Upper lobe of right lung (tissue), 1 donor: ENCODE data around the gene MRPS12. TPM values are rescaled to one million over a fixed set of nuclear protein-coding genes. Genes with fewer than 3 reads are reported as not detected.
A peak's percentile ranks its signal among the peaks of the same experiment; 100 is the strongest.

Source experiments
- ATAC-seq: fragments of 200-7000 bp; cut with Tn5 transposase; one replicate; pipeline ENCODE4 v1.9.1; 2020; ENCODE audit warnings: mild to moderate bottlenecking, moderate library complexity
- DNase-seq: peaks from one replicate; pipeline ENCODE4 v3.0.0-alpha.2; 2020
- H3K27ac ChIP-seq: fragments of 200-600 bp; one replicate; pipeline ENCODE4 v1.8.0; 2022
- H3K27me3 ChIP-seq: fragments of 200-600 bp; one replicate; pipeline ENCODE4 v1.8.0; 2022; ENCODE audit warnings: mild to moderate bottlenecking
- H3K36me3 ChIP-seq: fragments of 200-600 bp; one replicate; pipeline ENCODE4 v1.8.0; 2022
- H3K4me1 ChIP-seq: fragments of 200-600 bp; one replicate; pipeline ENCODE4 v1.8.0; 2022
- H3K4me3 ChIP-seq: fragments of 200-600 bp; one replicate; pipeline ENCODE4 v1.8.0; 2022; ENCODE audit warnings: mild to moderate bottlenecking
- H3K9me3 ChIP-seq: fragments of 200-600 bp; one replicate; pipeline ENCODE4 v1.8.0; 2022
- intact Hi-C: fragments of 100-400 bp; cut with DNase I; formaldehyde crosslinking; loops from one replicate; pipeline ENCODE4 v1.11.0; 2022
- total RNA-seq: library from RNA; stranded (reverse); fragmentation: NEBNext Ultra II Directional; extraction: Animal tissue kit (Norgen Biotek cat#: 25700); gene quantifications from one replicate; pipeline ENCODE4 v1.2.1, GENCODE V29; 2021
- TF ChIP-seq, protein P1 (sequence below): fragments of 200-600 bp; IDR thresholded peaks from one replicate; pipeline ENCODE4 v1.8.0; 2022; ENCODE audit warnings: antibody characterized with exemption
- donor health status: DM: no; HTN: yes; CAD: no; lungs with severe emphysema.

Gene MRPS12
- total RNA-seq, 1 donor from 2014 or later = 28.8 TPM

DNA sequence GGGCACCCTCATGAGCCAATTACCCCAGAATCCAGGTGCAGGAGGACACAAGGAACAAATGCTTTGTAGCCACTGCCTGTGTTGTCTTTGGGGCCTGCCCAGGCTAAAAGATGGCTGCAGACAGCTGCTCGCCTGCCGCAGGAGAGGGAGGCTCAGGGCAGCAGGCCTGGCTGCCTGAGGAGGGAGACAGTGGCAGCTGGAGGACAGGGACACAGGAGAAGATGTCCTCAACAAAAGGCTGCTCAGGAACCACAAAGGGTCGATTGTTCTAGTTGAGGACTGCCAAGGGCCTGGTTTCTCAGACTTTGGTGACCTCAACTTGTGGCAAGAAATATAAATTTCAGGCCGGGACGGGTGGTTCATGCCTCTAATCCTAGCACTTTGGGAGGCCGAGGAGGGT is 39.0 kb upstream of the MRPS12 start:
- no peaks in the 10 kb centered on the region for H3K9me3 ChIP-seq
- intact Hi-C loops = no loop called here
- ATAC-seq (no peak), DNase-seq (no peak)
- H3K4me1 ChIP-seq = no peaks in the 10 kb centered on the region
- peaks cover 43% of the 10 kb centered on the region for H3K36me3 ChIP-seq
- no peaks in the 10 kb centered on the region for H3K27me3 ChIP-seq
- TF ChIP-seq, protein P1, sequence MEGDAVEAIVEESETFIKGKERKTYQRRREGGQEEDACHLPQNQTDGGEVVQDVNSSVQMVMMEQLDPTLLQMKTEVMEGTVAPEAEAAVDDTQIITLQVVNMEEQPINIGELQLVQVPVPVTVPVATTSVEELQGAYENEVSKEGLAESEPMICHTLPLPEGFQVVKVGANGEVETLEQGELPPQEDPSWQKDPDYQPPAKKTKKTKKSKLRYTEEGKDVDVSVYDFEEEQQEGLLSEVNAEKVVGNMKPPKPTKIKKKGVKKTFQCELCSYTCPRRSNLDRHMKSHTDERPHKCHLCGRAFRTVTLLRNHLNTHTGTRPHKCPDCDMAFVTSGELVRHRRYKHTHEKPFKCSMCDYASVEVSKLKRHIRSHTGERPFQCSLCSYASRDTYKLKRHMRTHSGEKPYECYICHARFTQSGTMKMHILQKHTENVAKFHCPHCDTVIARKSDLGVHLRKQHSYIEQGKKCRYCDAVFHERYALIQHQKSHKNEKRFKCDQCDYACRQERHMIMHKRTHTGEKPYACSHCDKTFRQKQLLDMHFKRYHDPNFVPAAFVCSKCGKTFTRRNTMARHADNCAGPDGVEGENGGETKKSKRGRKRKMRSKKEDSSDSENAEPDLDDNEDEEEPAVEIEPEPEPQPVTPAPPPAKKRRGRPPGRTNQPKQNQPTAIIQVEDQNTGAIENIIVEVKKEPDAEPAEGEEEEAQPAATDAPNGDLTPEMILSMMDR = no peak
- no peak overlapping the region for H3K27ac ChIP-seq
- H3K4me3 ChIP-seq = no peak overlapping the region

GRCh38 chr19:38892841-38893240 is 37.9 kb upstream of the MRPS12 start:
- TF ChIP-seq, protein P1 = no peak
- H3K27me3 ChIP-seq = no peaks in the 10 kb centered on the region
- ATAC-seq (no peak), DNase-seq (no peak)
- H3K36me3 ChIP-seq = peaks cover 43% of the 10 kb centered on the region
- peaks cover 5% of the 10 kb centered on the region for H3K4me1 ChIP-seq
- H3K4me3 ChIP-seq = no peak overlapping the region
- no peaks in the 10 kb centered on the region for H3K9me3 ChIP-seq
- H3K27ac ChIP-seq = no peak overlapping the region
- intact Hi-C loops = no loop called here

GRCh38 chr19:38893341-38893771 is 37.4 kb upstream of the MRPS12 start:
- ATAC-seq = peak; percentile 23
- H3K4me3 ChIP-seq = no peak overlapping the region
- TF ChIP-seq, protein P1 = no peak
- H3K36me3 ChIP-seq = peaks cover 41% of the 10 kb centered on the region
- peak overlapping the region; percentile 6 for H3K27ac ChIP-seq
- peaks cover 11% of the 10 kb centered on the region for H3K4me1 ChIP-seq
- DNase-seq = no peak
- intact Hi-C loops = no loop called here
- H3K27me3 ChIP-seq = no peaks in the 10 kb centered on the region
- H3K9me3 ChIP-seq = no peaks in the 10 kb centered on the region

GRCh38 chr19:38894968-38895367 is 35.8 kb upstream of the MRPS12 start:
- Histone ChIP-seq H3K4me3 (no peak overlapping the region), H3K36me3 (peaks cover 25% of the 10 kb centered on the region), H3K27ac (no peak overlapping the region), H3K27me3 (no peaks in the 10 kb centered on the region), H3K9me3 (no peaks in the 10 kb centered on the region), H3K4me1 (peaks cover 17% of the 10 kb centered on the region)
- intact Hi-C loops = no loop called here
- TF ChIP-seq, protein P1 = no peak
- no peak for DNase-seq
- no peak for ATAC-seq

GRCh38 chr19:38898788-38899446 is 31.8 kb upstream of the MRPS12 start:
- H3K4me1 ChIP-seq = peaks cover 25% of the 10 kb centered on the region
- H3K36me3 ChIP-seq = no peaks in the 10 kb centered on the region
- peak overlapping the region; percentile 96 for H3K4me3 ChIP-seq
- no peaks in the 10 kb centered on the region for H3K9me3 ChIP-seq
- DNase-seq (no peak), ATAC-seq (no peak)
- TF ChIP-seq, protein P1 = no peak
- H3K27me3 ChIP-seq = no peaks in the 10 kb centered on the region
- intact Hi-C loops = no loop called here
- H3K27ac ChIP-seq = peak overlapping the region; percentile 89
